Stimulated activated CD8-positive, alpha-beta memory T cell treated with anti-CD3 and anti-CD28 coated beads, Interleukin-4, amount 100 ng/mL, for 1 hour (primary cell): Measurements from ENCODE around the gene NDUFS2.

Experiments
- DNase-seq, 2 donors: peaks; one replicate each; pipeline ENCODE4 v3.0.0-alpha.2; 2020; ENCODE audit warnings: low read depth in 2 of 2, low spot score in 1 of 2

Gene NDUFS2

DNA sequence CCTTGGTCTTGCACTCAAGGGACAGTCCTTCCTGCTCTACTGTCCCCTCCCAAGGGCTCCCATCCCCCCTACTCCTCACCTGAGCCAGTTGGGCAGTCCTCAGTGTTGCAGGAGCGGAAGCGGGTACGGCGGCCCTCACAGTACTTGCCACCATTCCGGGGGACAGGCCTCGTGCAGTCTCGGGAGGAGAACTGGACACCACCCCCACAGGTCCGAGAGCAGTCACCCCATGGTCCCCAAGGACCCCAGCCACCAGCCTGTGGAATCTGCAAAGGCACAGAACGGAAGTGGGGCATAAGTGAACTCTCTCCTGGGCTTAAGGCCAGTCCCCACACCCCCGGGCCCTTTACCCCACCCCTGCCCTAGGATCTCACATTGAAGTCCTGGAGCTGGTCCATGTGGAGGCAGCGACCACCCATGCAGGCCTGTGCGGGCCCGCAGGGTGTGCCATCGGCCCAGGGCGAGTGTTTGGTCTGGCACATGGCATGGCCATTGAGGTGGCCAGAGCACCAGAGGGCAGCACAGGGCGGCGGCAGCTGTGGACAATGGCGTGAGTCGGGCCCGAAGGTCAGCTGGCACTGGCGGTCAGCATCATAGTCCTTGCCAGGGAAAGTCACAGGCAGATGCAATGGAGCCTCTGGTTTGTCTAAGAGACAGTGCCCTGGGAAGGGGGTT, 8.5 kb upstream of the NDUFS2 start:
- DNase-seq = no peak

DNA sequence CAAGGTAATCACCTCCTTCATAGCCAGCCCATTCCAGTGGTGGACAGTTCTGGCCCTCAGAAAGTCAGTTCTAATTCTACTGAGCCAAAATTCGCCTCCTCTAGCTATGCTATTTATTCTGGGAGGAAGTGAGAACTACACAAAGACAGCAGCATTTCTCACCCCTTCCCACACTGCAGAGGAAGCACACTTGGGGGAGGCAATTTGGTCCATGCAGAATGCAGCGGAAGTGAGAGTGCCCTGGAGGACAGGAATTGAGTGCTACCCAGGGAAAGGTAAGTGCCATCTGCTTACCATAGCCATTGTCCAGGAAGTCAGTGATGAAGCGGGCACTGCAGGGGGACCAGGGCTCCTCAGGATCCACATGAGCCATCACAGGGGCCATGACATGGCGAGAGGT, 7.0 kb upstream of the NDUFS2 start:
- DNase-seq = no peak

DNA sequence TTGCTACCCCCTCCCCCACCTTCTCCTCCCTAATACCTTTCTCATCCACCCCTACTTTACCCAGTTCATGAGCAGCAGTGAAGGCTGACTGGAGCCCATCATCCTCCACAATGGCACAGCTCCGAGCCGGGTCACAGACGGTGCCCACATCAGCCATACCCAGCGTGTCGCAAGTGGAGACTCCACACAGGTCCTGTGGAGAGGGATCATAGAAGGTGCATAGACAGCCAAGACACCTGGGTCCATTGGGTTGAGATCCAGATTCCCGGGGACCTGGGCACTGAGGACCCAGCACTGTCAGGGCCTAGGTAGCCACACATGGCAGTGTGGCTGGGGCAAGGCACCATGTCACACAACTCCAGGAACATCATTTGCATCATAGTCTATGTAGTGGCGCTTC, 6.1 kb upstream of the NDUFS2 start:
- no peak for DNase-seq

DNA sequence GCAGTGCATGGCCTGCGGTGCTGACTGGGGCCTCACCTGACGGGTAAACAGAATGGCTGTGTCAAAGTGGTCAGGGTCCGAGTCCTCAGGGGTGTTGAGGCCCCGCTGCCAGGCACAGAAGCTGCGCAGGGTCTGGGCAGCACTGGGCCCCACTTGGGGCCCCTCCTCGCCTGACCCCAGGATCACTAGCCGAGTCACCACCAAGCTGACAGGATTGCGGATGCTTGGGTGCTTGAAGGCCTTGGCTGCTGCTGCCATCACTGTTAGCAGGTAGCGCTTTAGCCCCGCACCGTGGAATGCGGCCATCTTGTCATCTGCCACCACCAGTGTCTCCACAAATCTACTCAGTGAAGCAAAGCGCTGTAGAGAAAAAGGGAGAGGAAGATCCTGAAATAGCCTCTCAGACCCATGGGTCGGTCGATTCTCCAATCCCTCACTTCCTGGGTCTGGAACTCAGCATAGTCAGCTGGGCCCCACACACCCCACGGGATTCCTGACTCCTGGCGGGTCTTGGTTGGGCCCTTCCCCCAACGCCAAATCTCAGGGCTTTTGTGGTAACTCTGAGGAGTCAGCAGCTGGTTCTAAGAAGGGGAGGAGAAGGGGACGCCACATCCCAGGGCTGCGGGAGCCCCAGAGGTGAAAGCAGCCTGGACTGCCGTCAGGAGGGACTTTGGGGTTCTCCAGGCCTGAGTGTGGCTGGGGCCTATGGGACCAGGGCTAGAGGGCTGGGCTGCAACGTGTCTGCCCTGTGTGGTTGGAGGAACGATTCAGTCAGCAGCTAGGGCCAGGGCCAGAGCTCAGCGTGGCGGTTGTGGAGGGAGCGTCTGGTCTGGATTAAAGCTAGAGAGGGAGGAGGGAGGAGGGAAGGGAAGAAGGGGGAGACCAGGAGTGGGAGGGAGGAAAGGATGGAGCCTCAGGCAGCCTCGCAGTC, 5.4 kb upstream of the NDUFS2 start:
- DNase-seq = no peak

DNA sequence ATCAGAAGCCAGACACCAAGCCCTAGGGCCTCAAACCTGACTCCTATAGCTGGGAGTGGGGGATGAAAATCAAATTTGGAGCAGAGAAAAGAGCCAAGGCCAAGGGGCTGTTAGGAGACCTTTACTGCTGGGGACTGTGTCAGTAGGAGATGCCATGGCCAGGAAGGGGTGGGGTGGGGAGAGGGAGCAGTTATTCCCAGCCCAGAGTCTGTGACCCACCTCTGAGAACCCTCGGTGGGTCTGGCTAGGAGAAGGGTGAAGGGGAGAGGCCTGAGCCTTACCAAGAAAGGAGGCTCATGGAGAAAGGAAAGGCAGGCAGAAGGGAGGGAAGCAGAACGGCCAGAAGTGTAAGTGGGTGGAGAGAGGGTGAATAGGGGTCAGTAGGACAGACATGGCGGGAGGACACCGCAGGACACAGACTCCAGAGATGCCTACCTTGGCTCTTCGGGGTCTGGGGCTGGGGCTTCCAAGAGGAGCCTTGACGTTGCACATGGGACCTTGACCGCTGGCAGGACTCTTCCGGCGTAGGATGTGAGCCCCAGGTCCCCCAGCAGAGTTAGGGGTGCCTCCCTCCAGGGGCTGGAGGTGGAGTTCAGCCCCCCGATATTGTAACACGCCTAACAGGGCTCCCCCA, 4.5 kb upstream of the NDUFS2 start:
- no peak for DNase-seq

DNA sequence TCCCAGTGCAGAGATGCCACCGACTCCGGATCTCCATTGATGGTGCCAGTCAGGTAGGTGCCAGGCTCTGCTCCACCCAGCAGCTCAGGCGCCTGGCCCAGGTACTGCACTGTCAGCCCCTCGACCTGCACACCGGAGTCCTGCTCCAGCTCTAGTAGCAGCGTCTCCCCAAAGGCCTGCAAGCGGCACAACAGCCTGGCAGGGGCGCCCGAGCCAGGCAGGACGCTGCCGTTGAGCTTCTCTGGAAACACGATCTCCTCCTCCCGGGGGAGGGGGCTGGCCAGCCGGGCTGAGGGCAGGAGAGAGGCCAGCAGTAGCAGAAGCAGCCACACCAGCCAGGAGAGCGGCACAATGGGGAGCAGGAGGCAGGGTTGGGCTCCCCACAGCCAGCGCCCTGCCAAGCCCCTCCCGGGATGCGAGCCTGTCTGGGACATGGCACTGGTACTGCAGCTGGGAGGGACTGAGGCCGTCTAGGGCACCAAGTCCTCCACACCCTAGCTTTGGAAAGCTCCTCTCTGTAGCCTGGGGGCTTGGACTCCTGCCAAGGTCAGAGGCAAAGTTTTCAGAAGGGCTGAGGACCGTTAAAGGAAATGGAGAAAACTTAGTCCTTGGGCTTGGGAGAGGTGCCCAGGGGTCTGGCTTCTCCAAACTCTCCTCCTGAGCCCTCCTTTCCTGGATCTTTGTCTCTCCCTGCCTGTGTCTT, 3.8 kb upstream of the NDUFS2 start:
- no peak for DNase-seq

DNA sequence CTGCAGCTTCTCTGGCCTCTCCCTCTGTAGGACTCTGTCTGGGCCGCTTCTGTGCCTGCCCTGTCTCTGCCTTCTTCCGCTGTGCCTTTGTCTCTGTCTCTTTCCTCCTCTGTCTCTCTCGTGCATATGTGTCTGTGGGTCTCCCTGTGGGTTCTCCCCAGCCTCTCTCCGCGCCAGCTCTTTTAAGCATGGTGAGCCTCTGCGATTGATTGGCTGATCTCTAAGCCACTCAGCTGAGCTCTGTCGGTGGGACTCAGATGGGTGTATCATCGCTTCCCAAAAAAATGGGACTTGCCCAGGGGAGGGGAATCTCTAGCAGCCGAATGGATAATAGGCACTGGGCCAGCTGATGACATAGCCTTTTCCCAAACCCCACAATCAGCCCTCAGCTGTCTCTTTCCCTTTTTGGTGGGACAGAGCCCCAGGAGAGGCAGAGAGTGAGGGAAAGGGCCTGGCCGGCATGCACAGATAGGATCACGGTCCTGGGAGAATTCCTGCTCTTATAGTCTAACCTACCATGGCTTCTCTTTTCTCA, 3.2 kb upstream of the NDUFS2 start, which contains the start of gene ADAMTS4:
TSS of gene ADAMTS4 (minus strand) at position 158 of the 535 bp plus-strand sequence. CDS start 427 bp downstream, outside the sequence.
- no peak for DNase-seq

DNA sequence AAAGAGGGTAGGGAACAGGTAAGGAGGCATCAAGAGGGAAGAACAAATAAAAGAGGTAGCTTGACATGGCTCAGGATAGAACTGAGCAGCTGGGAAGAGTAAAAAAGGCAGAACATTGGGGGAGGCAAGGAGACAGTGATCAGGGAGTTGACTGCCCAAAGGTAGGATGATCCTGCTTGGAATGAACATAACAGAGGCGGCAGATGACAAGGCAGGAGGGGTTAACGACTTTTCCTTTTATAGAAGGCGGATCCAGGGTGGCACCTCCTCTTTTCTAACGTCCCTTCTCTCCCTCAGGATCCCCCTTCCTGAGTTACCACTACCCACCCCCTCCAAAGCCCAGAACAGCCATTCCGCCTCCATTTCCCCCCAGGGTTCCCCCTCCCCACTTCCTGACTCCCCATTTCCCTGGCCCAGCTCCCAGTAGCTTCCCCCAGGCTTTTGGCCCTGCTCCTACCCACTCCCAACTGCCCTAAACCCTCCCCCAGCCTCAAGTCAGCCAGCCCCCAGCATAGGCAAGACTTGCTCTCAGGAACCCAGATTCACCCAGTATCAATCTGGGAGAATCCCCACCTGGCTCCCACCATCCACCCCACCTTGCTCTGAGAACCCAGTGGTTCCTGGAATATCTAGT, 2.5 kb upstream of the NDUFS2 start:
- DNase-seq = no peak

DNA sequence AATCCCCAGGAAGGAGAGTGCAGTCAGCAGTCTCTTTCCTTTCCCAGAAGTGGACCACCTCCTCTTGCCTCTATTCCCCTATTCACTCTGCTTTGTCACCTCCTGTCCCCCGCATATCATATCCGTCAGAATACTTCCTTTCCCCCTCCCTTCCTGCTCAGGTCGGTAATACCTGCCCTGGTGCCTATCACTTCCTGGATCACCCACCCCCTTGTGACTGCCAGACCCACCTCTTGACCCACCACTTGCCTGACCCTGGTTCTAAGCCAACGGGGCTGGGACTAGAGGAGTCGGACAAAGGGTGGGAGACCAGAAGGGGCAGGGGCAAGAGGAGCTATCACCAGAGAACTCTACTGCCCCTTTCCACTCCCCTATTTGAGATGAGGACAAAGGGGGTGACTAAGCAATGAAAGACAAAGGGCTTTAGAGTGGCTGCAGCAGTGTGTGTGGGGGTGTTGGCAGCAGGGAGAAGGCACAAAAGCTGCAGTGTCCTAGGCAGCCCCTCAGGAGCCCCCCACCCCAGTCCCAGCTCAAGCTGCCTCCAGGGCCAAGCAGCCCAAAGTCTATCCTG, 1.7 kb upstream of the NDUFS2 start:
- no peak for DNase-seq

DNA sequence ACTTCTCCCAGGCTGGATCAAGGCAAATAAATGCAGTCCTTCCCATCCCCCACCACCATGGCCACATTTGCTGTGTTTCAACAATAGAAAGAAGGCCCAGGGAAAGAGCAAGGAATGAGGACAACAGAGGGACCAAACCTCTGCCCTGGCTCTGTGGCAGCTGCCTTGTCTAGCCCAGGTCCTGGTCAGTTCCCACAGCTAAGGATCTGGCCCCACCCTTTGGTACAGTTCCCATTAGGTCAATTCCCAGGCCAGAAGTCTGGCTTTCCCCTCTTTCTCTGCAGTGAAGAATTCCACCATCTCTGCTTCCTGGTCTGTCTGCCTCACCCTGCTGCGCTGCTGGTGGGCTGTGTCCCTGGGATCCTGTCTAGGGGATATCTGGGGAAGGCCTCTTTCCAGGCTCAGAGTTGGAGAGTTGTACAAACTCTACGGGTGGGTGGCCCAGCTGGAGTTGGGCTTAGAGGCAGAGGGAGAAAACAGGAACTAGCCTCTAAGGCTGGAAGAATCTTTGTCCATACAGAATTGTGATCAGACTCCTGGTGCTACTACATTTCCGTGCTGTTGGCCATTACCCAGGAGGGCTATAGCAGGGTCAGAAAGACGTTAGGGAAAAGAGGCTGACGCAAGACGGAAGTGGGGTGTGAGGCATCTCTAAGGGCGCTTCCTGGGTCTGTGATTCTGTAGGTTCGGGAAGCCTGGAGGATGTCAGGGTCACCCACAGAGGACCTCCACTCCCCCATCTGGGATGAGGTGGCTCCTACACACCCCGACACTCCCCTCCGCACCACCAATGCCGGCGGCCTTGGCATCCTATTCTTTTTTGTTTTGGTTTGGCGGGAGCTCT, 953 bp upstream of the NDUFS2 start:
- DNase-seq = no peak

DNA sequence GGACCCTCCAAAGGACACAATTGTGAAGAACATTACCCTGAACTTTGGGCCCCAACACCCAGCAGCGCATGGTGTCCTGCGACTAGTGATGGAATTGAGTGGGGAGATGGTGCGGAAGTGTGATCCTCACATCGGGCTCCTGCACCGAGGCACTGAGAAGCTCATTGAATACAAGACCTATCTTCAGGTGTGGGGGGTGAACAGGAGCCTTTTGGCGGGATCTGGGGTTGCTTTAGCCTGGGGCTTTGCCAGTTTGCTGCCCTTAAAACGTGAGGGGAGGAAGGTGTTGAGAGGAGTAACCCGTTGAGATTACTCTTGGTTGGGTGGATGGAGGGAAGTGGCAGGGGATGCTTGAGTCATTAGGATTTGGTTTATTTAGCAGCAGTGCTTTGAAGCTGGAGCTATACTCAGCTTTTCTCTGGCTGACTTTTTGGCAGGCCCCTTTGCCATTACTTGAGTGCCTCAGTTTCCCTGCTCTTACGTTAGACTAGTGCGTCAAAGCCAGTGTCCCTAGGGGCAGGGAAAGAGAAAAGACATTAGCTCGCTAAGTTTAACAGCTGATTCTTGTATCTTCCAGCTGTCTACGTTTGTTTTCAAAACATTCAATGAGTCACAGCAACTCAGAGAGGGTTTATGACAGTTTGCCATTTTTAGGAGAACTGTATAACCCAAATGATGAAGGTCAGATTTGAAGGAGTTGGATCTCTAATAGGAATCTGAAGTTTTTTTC, 4.4 kb downstream of the NDUFS2 start:
- no peak for DNase-seq

DNA sequence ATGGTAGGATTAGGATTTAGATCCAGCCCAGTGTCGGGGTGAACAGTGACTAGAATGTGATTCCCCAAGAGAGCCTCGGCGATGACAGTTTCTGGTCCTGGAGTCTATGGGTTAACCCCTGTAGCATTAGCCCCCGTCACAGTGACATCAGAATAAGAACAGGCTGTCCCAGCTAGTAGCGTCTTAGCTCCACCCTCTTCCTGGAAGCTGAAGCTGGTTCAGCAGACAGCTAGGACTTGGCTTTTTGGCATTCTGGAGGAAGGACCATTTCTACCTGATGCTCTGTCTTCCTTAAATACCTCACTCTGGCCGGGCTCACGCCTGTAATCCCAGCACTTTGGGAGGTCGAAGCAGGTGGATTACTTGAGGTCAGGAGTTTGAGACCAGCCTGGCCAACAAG, 5.0 kb downstream of the NDUFS2 start:
- no peak for DNase-seq

DNA sequence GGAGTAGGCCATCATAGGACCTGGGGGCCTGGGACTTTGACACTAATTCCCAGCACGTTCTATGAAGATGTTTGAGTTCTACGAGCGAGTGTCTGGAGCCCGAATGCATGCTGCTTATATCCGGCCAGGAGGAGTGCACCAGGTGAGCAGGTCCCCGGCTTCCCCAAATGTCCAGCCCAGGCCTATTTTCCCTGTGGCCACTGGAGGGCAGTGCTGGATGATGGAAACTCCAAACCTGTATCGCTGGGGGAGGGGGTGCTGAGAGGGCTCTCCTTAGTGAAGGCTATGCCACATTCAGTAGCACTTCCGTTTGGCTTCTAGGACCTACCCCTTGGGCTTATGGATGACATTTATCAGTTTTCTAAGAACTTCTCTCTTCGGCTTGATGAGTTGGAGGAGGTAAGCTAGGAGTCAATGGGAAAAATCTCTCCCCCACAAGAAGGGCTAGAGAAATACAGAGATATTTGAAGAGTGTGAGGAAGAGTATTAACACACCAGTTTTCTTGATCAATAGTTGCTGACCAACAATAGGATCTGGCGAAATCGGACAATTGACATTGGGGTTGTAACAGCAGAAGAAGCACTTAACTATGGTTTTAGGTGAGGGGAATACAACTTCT, 7.7 kb downstream of the NDUFS2 start:
- DNase-seq = peak in 1 of 2 donors; percentile 45

DNA sequence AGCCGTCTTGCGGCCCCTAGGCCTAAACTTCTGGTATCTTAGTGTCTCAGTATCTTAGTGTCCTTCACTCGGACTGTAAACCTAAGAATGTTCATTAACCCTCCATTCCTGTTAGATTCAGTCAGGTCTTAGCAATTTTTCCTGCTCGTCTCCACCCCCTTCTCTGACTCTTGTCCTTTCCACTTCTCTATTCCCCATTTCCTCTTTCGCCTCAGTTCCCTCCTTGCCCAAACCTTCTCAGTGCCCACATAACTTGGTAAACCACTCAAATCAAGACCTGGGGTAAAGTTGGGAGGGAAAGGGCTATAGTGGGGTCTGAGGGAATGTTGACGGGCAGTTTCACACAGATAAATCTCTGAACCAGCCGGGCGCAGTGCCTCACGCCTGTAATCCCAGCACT, 12.2 kb downstream of the NDUFS2 start:
- no peak for DNase-seq

DNA sequence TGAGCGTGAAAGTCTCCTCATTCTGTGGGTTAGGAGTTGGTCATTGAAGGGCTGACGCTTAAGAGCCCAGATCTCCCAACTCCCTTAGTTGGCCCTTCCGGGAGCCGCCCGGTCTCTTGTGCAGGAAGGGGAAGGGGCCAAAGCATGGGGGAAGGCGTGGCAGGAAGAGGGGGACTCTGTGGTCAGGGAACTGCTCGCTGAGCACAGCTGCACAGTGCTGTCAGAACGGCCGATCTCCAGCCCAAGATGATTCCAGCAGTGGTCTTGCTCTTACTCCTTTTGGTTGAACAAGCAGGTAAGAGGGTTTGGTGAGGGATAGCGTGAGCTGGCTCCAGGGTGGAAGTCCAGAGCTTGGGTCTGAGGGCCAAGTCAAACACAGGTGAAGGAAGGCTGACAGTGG, 12.9 kb downstream of the NDUFS2 start, which contains the start of gene FCER1G:
TSS of gene FCER1G (plus strand) at position 220 of the 400 bp plus-strand sequence. CDS start at position 247, 27 bp downstream.
- no peak for DNase-seq

DNA sequence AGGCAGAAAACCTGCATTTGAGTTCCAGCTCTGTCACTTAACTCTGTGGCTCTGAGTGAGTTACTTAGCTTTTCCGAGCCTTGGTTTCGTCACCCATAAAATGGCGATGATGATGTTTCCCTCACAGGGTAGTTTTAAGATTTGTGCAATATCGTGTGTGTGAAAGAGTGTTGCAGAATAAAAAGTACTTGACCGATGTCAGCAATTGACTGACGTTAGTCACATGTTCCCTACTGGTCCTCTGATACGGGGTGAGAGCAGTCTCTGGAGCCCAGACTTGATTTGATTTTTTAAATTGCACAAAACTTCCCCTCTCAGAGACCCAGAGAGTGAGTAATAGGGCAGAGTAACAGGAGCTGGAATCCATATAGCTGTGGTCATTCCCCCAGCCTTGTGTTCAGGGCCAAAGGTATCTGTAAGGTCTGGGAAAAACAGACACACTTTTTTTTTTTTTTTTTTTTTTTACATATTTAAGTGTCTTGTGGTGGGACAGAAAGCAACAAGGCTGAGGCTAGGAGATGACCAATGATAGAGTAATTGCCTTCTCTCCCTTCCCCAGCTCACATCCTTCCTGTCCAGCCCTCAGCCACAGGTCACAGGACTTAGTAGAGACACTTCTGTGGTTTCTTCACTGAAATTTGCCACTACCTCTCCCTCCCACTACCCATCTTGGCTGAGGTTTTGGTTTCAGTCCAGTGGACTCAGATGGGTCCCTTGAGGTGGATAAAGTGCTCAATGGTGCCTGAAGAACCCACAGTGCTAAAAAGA, 15.0 kb downstream of the NDUFS2 start:
- DNase-seq = no peak

DNA sequence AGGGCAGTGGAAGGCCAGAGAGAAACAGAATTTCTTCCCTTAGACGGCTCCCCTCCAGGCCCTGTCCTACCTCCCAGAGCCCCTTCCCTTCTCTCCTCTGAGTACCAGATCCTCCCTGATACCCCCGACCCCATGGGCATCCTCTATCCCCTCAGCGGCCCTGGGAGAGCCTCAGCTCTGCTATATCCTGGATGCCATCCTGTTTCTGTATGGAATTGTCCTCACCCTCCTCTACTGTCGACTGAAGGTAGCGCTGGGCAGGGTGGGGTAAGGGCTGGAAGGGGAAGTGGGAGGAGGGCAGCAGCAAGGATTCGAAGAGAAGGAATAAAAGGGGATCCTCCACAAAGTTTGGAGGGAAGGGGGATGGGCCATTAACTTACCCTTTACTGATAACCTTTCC, 15.7 kb downstream of the NDUFS2 start:
- no peak for DNase-seq
